Activated CD4-positive, alpha-beta T cell treated with anti-CD3 and anti-CD28 coated beads, Interleukin-10, Interleukin-2, amounts not matched to agents 100 ng/mL and 50 ng/mL, durations not matched to agents 16 hours and 8 hours (primary cell): ENCODE data around the gene SUPT3H.

ENCODE experiments used
- DNase-seq: peaks from one replicate; pipeline ENCODE4 v3.0.0-alpha.2; 2020

SUPT3H gene

GRCh38 chr6:45387236-45387635 is 9.5 kb upstream of the SUPT3H start:
- no peak for DNase-seq

- DNase-seq = no peak
Measured at GRCh38 chr6:45386501-45386900, 8.8 kb upstream of the SUPT3H start.

- no peak for DNase-seq
Measured at GRCh38 chr6:45382391-45382790, 4.7 kb upstream of the SUPT3H start.

- no peak for DNase-seq
Measured at GRCh38 chr6:45378334-45378926, 696 bp upstream of the SUPT3H start.

GRCh38 chr6:45377043-45377553 is 636 bp downstream of the SUPT3H start:
- peak; percentile 42 for DNase-seq

- no peak for DNase-seq
Measured at GRCh38 chr6:45376310-45377042, 1.3 kb downstream of the SUPT3H start.

- no peak for DNase-seq
Measured at GRCh38 chr6:45375449-45375848, 2.3 kb downstream of the SUPT3H start.

GRCh38 chr6:45371924-45372573 is 5.7 kb downstream of the SUPT3H start:
- peak; percentile 37 for DNase-seq

- DNase-seq = no peak
Measured at GRCh38 chr6:45369870-45370269, 7.9 kb downstream of the SUPT3H start.

- no peak for DNase-seq
Measured at GRCh38 chr6:45367999-45368398, 9.7 kb downstream of the SUPT3H start.

GRCh38 chr6:45366534-45366933 is 11.2 kb downstream of the SUPT3H start:
- DNase-seq = no peak

GRCh38 chr6:45365036-45365435 is 12.7 kb downstream of the SUPT3H start:
- DNase-seq = no peak

- no peak for DNase-seq
Measured at GRCh38 chr6:45364466-45364865, 13.3 kb downstream of the SUPT3H start.

GRCh38 chr6:45353654-45354053 is 24.1 kb downstream of the SUPT3H start:
- no peak for DNase-seq

- DNase-seq = no peak
Measured at GRCh38 chr6:45351667-45352066, 26.1 kb downstream of the SUPT3H start.

GRCh38 chr6:45351076-45351475 is 26.7 kb downstream of the SUPT3H start:
- no peak for DNase-seq

- DNase-seq = no peak
Measured at GRCh38 chr6:45350186-45350710, 27.5 kb downstream of the SUPT3H start.

GRCh38 chr6:45344900-45345299 is 32.8 kb downstream of the SUPT3H start:
- no peak for DNase-seq

GRCh38 chr6:45328523-45328922 is 49.2 kb downstream of the SUPT3H start:
- no peak for DNase-seq

- DNase-seq = peak; percentile 9
Measured at GRCh38 chr6:45327956-45328522, 49.7 kb downstream of the SUPT3H start, which contains the start of gene RUNX2. TSS of gene RUNX2 (plus strand) at chr6:45328330. CDS start at chr6:45328727, 397 bp downstream.

GRCh38 chr6:45326698-45327417 is 50.9 kb downstream of the SUPT3H start:
- no peak for DNase-seq

GRCh38 chr6:45323656-45324224 is 54.0 kb downstream of the SUPT3H start:
- no peak for DNase-seq
